ENCODE measurements around the gene ARID1B. TPM values are rescaled to one million over a fixed set of nuclear protein-coding genes. Genes with fewer than 3 reads are reported as not detected.

The ARID1B gene
- total and polyA plus RNA-seq, 12 donors = 11.2 to 63.2 (median 52.2) TPM

- WGBS, 2 donors = 75 to 80% methylated on average over 2 of the region's 2 CpGs
- no peak for TF ChIP-seq CTCF (IDR thresholded peaks at IDR 0.05)
- Histone ChIP-seq H3K9me3 (no peaks in the 10 kb centered on the region), H3K4me1 (peaks cover 0 to 81% (median 46%) of the 10 kb centered on the region in 9 donors), H3K4me3 (no peak overlapping the region), H3K36me3 (peaks cover 0 to 5% (median 0%) of the 10 kb centered on the region in 9 donors), H3K27ac (no peak overlapping the region), H3K27me3 (no peaks in the 10 kb centered on the region)
- intact Hi-C loops (cut with DNase I) = no loop called here
- ATAC-seq (no peak), DNase-seq (no peak)
Observed at GRCh38 chr6:157072128-157072527, 294.9 kb downstream of the ARID1B start.

- intact Hi-C loops (cut with DNase I) = no loop called here
- ATAC-seq = peak in 1 of 8 donors; percentile 29
- no peak overlapping the region for H3K4me3 ChIP-seq
- no peaks in the 10 kb centered on the region for H3K9me3 ChIP-seq
- peaks cover 0 to 5% (median 0%) of the 10 kb centered on the region in 9 donors for H3K36me3 ChIP-seq
- H3K4me1 ChIP-seq = peaks cover 0 to 81% (median 41%) of the 10 kb centered on the region in 9 donors
- no peak overlapping the region for H3K27ac ChIP-seq
- DNase-seq = no peak
- WGBS, 2 donors = 48 to 55% methylated on average over 4 of the region's 4 CpGs
- no peaks in the 10 kb centered on the region for H3K27me3 ChIP-seq
- no peak for TF ChIP-seq CTCF (IDR thresholded peaks at IDR 0.05)
Observed at GRCh38 chr6:157073596-157073995, 296.4 kb downstream of the ARID1B start.

- no peak for DNase-seq
- peaks cover 0 to 5% (median 0%) of the 10 kb centered on the region in 9 donors for H3K36me3 ChIP-seq
- no peaks in the 10 kb centered on the region for H3K9me3 ChIP-seq
- peaks cover 0 to 72% (median 42%) of the 10 kb centered on the region in 9 donors for H3K4me1 ChIP-seq
- peak overlapping the region in 2 of 10 donors; percentile 2 to 7 for H3K27ac ChIP-seq
- intact Hi-C loops (cut with DNase I) = no loop called here
- H3K27me3 ChIP-seq = no peaks in the 10 kb centered on the region
- TF ChIP-seq CTCF (IDR thresholded peaks at IDR 0.05) = no peak
- WGBS, 2 donors = 70 to 82% methylated on average over 1 of the region's 1 CpG
- no peak overlapping the region for H3K4me3 ChIP-seq
- ATAC-seq = no peak
Observed at GRCh38 chr6:157074969-157075368, 297.8 kb downstream of the ARID1B start.

GRCh38 chr6:157075549-157076450 lies 298.6 kb downstream of the ARID1B start:
- no peaks in the 10 kb centered on the region for H3K9me3 ChIP-seq
- H3K36me3 ChIP-seq = peaks cover 0 to 5% (median 0%) of the 10 kb centered on the region in 9 donors
- no peak for DNase-seq
- intact Hi-C loops (cut with DNase I) = no loop called here
- WGBS, 2 donors = 94 to 97% methylated on average over 8 of the region's 8 CpGs
- H3K4me3 ChIP-seq = peak overlapping the region in 1 of 10 donors; percentile 1
- no peak for TF ChIP-seq CTCF (IDR thresholded peaks at IDR 0.05)
- no peaks in the 10 kb centered on the region for H3K27me3 ChIP-seq
- no peak for ATAC-seq
- peak overlapping the region in 1 of 10 donors; percentile 2 for H3K27ac ChIP-seq
- peaks cover 0 to 67% (median 39%) of the 10 kb centered on the region in 9 donors for H3K4me1 ChIP-seq

Measured in heart right ventricle (tissue), 16 donors.